ENCODE results near the gene SLC35D1.
"Not testable (repeated sequence)": the region's sequence is repeated elsewhere in the genome, so short reads cannot be mapped to it uniquely, and the experiment has no call there.

The SLC35D1 gene

GRCh38 chr1:67072749-67073148 is 18.8 kb upstream of the SLC35D1 start:
- Histone ChIP-seq H3K9me3 (ENCODE audit: severe bottlenecking) (peaks cover 6% of the 10 kb centered on the region), H3K4me3 (ENCODE audit: low read depth, low read length) (no peak overlapping the region), H3K27me3 (ENCODE audit: insufficient read depth, low read depth, severe bottlenecking) (no peaks in the 10 kb centered on the region), H3K27ac (no peak overlapping the region), H3K36me3 (no peaks in the 10 kb centered on the region)
- DNase-seq = no peak
- no peak for TF ChIP-seq CTCF (IDR thresholded peaks at IDR 0.05; ENCODE audit: low read depth, low read length)

GRCh38 chr1:67067655-67068054 is 13.7 kb upstream of the SLC35D1 start:
- not testable (repeated sequence) for H3K27me3 ChIP-seq (ENCODE audit: insufficient read depth, low read depth, severe bottlenecking); H3K9me3 ChIP-seq (ENCODE audit: severe bottlenecking); H3K36me3 ChIP-seq; H3K4me3 ChIP-seq (ENCODE audit: low read depth, low read length); DNase-seq; H3K27ac ChIP-seq

- Histone ChIP-seq H3K36me3 (no peaks in the 10 kb centered on the region), H3K9me3 (ENCODE audit: severe bottlenecking) (peaks cover under 1% of the 10 kb centered on the region), H3K27ac (no peak overlapping the region), H3K4me3 (ENCODE audit: low read depth, low read length) (no peak overlapping the region), H3K27me3 (ENCODE audit: insufficient read depth, low read depth, severe bottlenecking) (no peaks in the 10 kb centered on the region)
- no peak for TF ChIP-seq CTCF (IDR thresholded peaks at IDR 0.05; ENCODE audit: low read depth, low read length)
- no peak for DNase-seq
Measured at GRCh38 chr1:67062412-67062811, 8.5 kb upstream of the SLC35D1 start.

GRCh38 chr1:67061266-67061665 is 7.3 kb upstream of the SLC35D1 start:
- no peak for TF ChIP-seq CTCF (IDR thresholded peaks at IDR 0.05; ENCODE audit: low read depth, low read length)
- H3K4me3 ChIP-seq (ENCODE audit: low read depth, low read length) = no peak overlapping the region
- no peaks in the 10 kb centered on the region for H3K36me3 ChIP-seq
- H3K27ac ChIP-seq = no peak overlapping the region
- no peak for DNase-seq
- no peaks in the 10 kb centered on the region for H3K9me3 ChIP-seq (ENCODE audit: severe bottlenecking)
- no peaks in the 10 kb centered on the region for H3K27me3 ChIP-seq (ENCODE audit: insufficient read depth, low read depth, severe bottlenecking)

GRCh38 chr1:67060811-67061218 is 6.9 kb upstream of the SLC35D1 start:
- Histone ChIP-seq H3K27me3 (ENCODE audit: insufficient read depth, low read depth, severe bottlenecking) (no peaks in the 10 kb centered on the region), H3K36me3 (no peaks in the 10 kb centered on the region), H3K4me3 (ENCODE audit: low read depth, low read length) (no peak overlapping the region), H3K27ac (no peak overlapping the region), H3K9me3 (ENCODE audit: severe bottlenecking) (no peaks in the 10 kb centered on the region)
- TF ChIP-seq CTCF (IDR thresholded peaks at IDR 0.05; ENCODE audit: low read depth, low read length) = no peak
- DNase-seq = no peak

- Histone ChIP-seq H3K9me3 (ENCODE audit: severe bottlenecking) (no peaks in the 10 kb centered on the region), H3K27ac (no peak overlapping the region), H3K4me3 (ENCODE audit: low read depth, low read length) (no peak overlapping the region), H3K27me3 (ENCODE audit: insufficient read depth, low read depth, severe bottlenecking) (no peaks in the 10 kb centered on the region), H3K36me3 (no peaks in the 10 kb centered on the region)
- TF ChIP-seq CTCF (IDR thresholded peaks at IDR 0.05; ENCODE audit: low read depth, low read length) = no peak
- DNase-seq = no peak
Measured at GRCh38 chr1:67059346-67059745, 5.4 kb upstream of the SLC35D1 start.
